ENCODE measurements around the gene SNRNP40.

- TF ChIP-seq YY1 (IDR thresholded peaks at IDR 0.05; ENCODE audit: insufficient read depth, insufficient read length): no peak
- TF ChIP-seq SUZ12 (IDR thresholded peaks at IDR 0.05; ENCODE audit: extremely low read depth, insufficient read depth, insufficient read length): no peak
Measured at GRCh38 chr1:31289021-31289420, 7.6 kb downstream of the SNRNP40 start.

Measured in NT2/D1 (cell line).